ENCODE results near the gene CFAP299. TPM values are rescaled to one million over a fixed set of nuclear protein-coding genes. Genes with fewer than 3 reads are reported as not detected.

CFAP299 gene
- total and polyA plus RNA-seq, 9 of the 15 experiments (the other 6 are each of a cell fraction or from before 2014, with no cell fraction given), result 0.09 to 3.0 (median 0.76) TPM

GRCh38 chr4:80767944-80768343 lies 432.4 kb downstream of the CFAP299 start:
- in situ Hi-C loops (cut with MboI), result no loop called here
- CTCF ChIA-PET (ENCODE audit: low intra/inter-chr PET ratio), result no interaction called here
- ATAC-seq (no peak), DNase-seq (ENCODE audit: extremely low read depth in 1 of 4, low spot score in 3 of 4) (no peak), FAIRE-seq (no peak)
- no peaks in the 10 kb centered on the region for H3K79me2 ChIP-seq (ENCODE audit: control insufficient read depth, insufficient read depth, low read length)
- H3K4me3 ChIP-seq, result no peak overlapping the region
- H3K27me3 ChIP-seq (ENCODE audit: control insufficient read depth in 2 of 2, insufficient read depth in 2 of 2, low read length in 2 of 2), result no peaks in the 10 kb centered on the region
- H3K36me3 ChIP-seq (ENCODE audit: control insufficient read depth, insufficient read depth, low read length), result no peaks in the 10 kb centered on the region
- H2AFZ ChIP-seq (ENCODE audit: low read depth, low read length), result no peak overlapping the region
- BruUV-seq (replicated peaks), result no TSS peak
- no peaks in the 10 kb centered on the region for H3K9me1 ChIP-seq (ENCODE audit: control insufficient read depth, insufficient read depth, low read length)
- no peak overlapping the region for H3K9ac ChIP-seq (ENCODE audit: insufficient read depth in 1 of 2, low read depth in 2 of 2, low read length in 2 of 2)
- POLR2A ChIA-PET, result no interaction called here
- H3K9me3 ChIP-seq (replicated peaks; ENCODE audit: control insufficient read depth, insufficient read depth, low read depth, low read length), result no peaks in the 10 kb centered on the region
- H3K4me1 ChIP-seq (replicated peaks in 1 of 2; ENCODE audit: control insufficient read depth in 2 of 2, insufficient read depth in 2 of 2, low read length in 2 of 2), result no peaks in the 10 kb centered on the region
- intact Hi-C loops (cut with micrococcal nuclease), result no loop called here
- no peaks in the 10 kb centered on the region for H4K20me1 ChIP-seq (replicated peaks; ENCODE audit: control insufficient read depth, insufficient read depth, low read length)
- no peak overlapping the region for H3K27ac ChIP-seq (ENCODE audit: extremely low read depth, low read depth, low read length)
- no peak overlapping the region for H3K4me2 ChIP-seq (ENCODE audit: insufficient read depth, low read length)
- 0% methylated on average over 2 of the region's 2 CpGs for WGBS (ENCODE audit: insufficient coverage, low coverage, missing lambda C conversion rate)
- TF ChIP-seq RERE (CRISPR knock-in tag; IDR thresholded peaks at IDR 0.05; ENCODE audit: borderline replicate concordance), result no peak
- no peak for TF ChIP-seq SMAD2 (IDR thresholded peaks at IDR 0.05; ENCODE audit: low read depth, low read length)
- TF ChIP-seq SRF (CRISPR knock-in tag; IDR thresholded peaks at IDR 0.05), result no peak
- TF ChIP-seq ZBTB1 (CRISPR knock-in tag; IDR thresholded peaks at IDR 0.05; ENCODE audit: borderline replicate concordance, low read depth), result no peak
- no peak for TF ChIP-seq FOXM1 (IDR thresholded peaks at IDR 0.05; ENCODE audit: low read depth)
- no peak for TF ChIP-seq FOXM1 (CRISPR knock-in tag; IDR thresholded peaks at IDR 0.05; ENCODE audit: low read depth)
- no peak for TF ChIP-seq ZNF184 (CRISPR knock-in tag; IDR thresholded peaks at IDR 0.05)
- no peak for TF ChIP-seq STAT5B (CRISPR knock-in tag; IDR thresholded peaks at IDR 0.05)
- TF ChIP-seq ERF (CRISPR knock-in tag; IDR thresholded peaks at IDR 0.05), result no peak
- TF ChIP-seq KLF1 (tag; IDR thresholded peaks at IDR 0.05), result no peak
- no peak for TF ChIP-seq HNRNPUL1 (IDR thresholded peaks at IDR 0.05; ENCODE audit: low read length)
- TF ChIP-seq STAG1 (CRISPR knock-in tag; IDR thresholded peaks at IDR 0.05; ENCODE audit: borderline replicate concordance), result no peak
- no peak for TF ChIP-seq USF1 (CRISPR knock-in tag; IDR thresholded peaks at IDR 0.05)
- no peak for TF ChIP-seq MIER1 (IDR thresholded peaks at IDR 0.05; ENCODE audit: low read depth)

Measured in K562 (cell line).